ENCODE measurements around the gene ZBTB5. TPM values are rescaled to one million over a fixed set of nuclear protein-coding genes. Genes with fewer than 3 reads are reported as not detected.
"Not testable (repeated sequence)": the region's sequence is repeated elsewhere in the genome, so short reads cannot be mapped to it uniquely, and the experiment has no call there.

ZBTB5 gene
- total RNA-seq, 1 donor from 2014 or later: 6.3 TPM

- no peak overlapping the region for H3K4me3 ChIP-seq (ENCODE audit: low read depth, low read length)
- no peak for DNase-seq (ENCODE audit: low read depth)
- no peak for TF ChIP-seq CTCF (conservative IDR thresholded peaks at IDR 0.05; ENCODE audit: low read depth, low read length)
Measured at GRCh38 chr9:37474438-37474837, 9.2 kb upstream of the ZBTB5 start.

GRCh38 chr9:37473982-37474381 is 8.7 kb upstream of the ZBTB5 start:
- not testable (repeated sequence) for DNase-seq (ENCODE audit: low read depth); H3K4me3 ChIP-seq (ENCODE audit: low read depth, low read length)

- peak overlapping the region; percentile 46 for H3K4me3 ChIP-seq (ENCODE audit: low read depth, low read length)
- TF ChIP-seq CTCF (conservative IDR thresholded peaks at IDR 0.05; ENCODE audit: low read depth, low read length): no peak
Measured at GRCh38 chr9:37471942-37472684, 6.9 kb upstream of the ZBTB5 start.

GRCh38 chr9:37468620-37469019 is 3.4 kb upstream of the ZBTB5 start:
- DNase-seq (ENCODE audit: low read depth): no peak
- H3K4me3 ChIP-seq (ENCODE audit: low read depth, low read length): no peak overlapping the region
- TF ChIP-seq CTCF (conservative IDR thresholded peaks at IDR 0.05; ENCODE audit: low read depth, low read length): no peak

More at GRCh38 chr9:37471942-37472684, 6.9 kb upstream of the ZBTB5 start:
- DNase-seq (ENCODE audit: low read depth): peak; percentile 95

- H3K4me3 ChIP-seq (ENCODE audit: low read depth, low read length); DNase-seq (ENCODE audit: low read depth): not testable (repeated sequence)
Measured at GRCh38 chr9:37467530-37467929, 2.3 kb upstream of the ZBTB5 start.

- no peak for TF ChIP-seq CTCF (conservative IDR thresholded peaks at IDR 0.05; ENCODE audit: low read depth, low read length)
- no peak for DNase-seq (ENCODE audit: low read depth)
- peak overlapping the region; percentile 95 for H3K4me3 ChIP-seq (ENCODE audit: low read depth, low read length)
Measured at GRCh38 chr9:37466037-37466709, 923 bp upstream of the ZBTB5 start.

GRCh38 chr9:37464426-37465248 is 613 bp downstream of the ZBTB5 start:
- no peak for DNase-seq (ENCODE audit: low read depth)
- peak overlapping the region; percentile 95 for H3K4me3 ChIP-seq (ENCODE audit: low read depth, low read length)
- no peak for TF ChIP-seq CTCF (conservative IDR thresholded peaks at IDR 0.05; ENCODE audit: low read depth, low read length)

Measured in epithelial cell of proximal tubule (primary cell).